GM19395 (cell line): Measurements from ENCODE around the gene TOPORS.
A peak's percentile ranks its signal among the peaks of the same experiment; 100 is the strongest.
"Not testable (repeated sequence)": the region's sequence is repeated elsewhere in the genome, so short reads cannot be mapped to it uniquely, and the experiment has no call there.

Experiments used
- ATAC-seq: cut with Tn5 transposase; IDR thresholded peaks from one replicate; pipeline ENCODE4 v1.9.1; 2021; ENCODE audit warnings: mild to moderate bottlenecking, moderate library complexity; ENCODE audit not compliant: unreplicated experiment

The TOPORS gene

GRCh38 chr9:32552172-32552872 lies at the start of gene TOPORS, which contains the start of gene SMIM27:
TSS of gene TOPORS (minus strand) at chr9:32552586. CDS start at chr9:32552436, 150 bp downstream.
TSS of gene SMIM27 (plus strand) at chr9:32552327. CDS start at chr9:32552435, 108 bp downstream.
- ATAC-seq: peak; percentile 67

DNA sequence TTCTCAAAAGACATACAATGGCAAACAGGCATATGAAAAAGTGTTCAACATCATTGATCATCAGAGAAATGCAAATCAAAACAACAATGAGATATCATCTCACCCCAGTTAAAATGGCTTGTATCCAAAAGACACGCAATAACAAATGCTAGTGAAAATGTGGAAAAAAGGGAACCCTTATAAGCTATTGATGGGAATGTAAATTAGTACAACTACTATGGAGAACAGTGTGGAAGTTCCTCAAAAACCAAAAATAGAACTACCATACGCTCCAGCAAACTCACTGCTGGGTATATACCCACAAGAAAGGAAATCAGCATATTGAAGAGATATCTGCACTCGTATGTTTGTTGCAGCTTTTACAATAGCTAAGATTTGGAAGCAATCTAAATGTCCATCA lies 46.6 kb upstream of the TOPORS start:
- ATAC-seq: not testable (repeated sequence)

GRCh38 chr9:32596936-32597335 lies 44.5 kb upstream of the TOPORS start:
- ATAC-seq: no peak

GRCh38 chr9:32596096-32596865 lies 43.9 kb upstream of the TOPORS start:
- no peak for ATAC-seq

GRCh38 chr9:32590898-32591297 lies 38.5 kb upstream of the TOPORS start:
- ATAC-seq: no peak

DNA sequence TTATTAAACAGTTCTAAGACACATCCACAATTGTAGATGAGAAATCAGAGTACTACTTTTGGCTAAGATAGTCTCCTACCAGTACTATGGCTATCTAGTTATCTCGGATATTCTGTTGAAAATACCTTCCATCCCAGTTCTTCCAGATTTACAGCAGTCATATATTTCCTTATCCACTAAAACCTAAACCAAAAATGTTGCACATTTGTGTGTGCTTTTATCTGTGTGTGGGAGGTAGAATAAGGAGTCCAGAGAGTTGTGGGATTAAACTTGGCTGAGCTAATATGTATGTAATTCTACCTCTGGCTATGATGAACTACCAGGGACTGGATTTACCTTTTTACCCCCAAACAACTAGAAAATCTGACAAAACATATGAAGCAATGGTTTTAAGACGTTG lies 38.1 kb upstream of the TOPORS start:
- no peak for ATAC-seq

DNA sequence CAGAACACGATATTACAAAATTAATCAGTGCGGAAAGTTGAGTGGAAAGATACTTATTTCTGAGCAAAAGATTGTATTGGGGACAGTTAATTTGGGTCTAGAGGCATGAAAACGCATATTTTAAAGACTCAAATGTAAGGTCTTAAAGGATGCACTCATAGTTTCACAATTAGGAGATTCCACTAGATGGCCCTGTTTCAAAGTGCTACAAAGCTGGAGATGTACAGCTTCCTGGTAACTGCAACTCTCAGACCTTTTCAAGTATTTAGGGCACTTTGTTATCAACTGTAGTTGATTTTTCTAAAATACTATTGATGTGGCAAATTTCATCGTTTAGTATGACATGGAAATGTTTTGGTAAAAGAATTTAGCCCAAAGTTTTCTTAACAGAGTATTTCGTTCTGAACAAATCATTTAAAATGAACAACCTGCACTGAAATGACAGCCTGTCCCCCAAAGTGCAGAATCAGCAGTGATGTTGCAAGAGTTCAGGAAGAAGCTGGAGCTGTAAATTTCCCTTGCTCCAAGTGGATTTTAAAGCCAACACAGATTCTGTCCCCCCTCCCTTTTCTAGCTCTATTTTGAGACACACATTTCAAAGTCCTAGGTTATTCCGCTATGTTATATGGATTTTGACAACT lies 36.8 kb upstream of the TOPORS start:
- peak; percentile 80 for ATAC-seq

DNA sequence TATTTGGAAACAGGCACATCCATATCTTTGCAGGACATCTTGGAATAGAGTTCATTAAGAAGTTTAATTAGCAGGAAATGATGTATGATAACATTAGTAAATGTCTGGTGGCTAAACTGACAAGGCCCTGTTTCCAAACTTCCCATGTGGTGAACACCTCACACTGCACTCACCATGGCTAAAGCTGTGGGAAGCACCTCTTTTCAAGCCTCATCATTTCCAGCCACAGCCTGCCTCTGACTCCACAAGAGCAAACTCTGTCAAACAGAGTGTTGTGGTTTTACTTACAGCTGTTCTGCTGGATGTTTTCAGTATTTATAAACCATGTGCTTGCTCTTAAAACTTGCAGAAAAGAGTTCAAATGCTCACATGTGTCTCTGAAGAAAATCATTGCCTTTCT lies 35.5 kb upstream of the TOPORS start:
- no peak for ATAC-seq

GRCh38 chr9:32584784-32585183 lies 32.4 kb upstream of the TOPORS start:
- ATAC-seq: no peak

- no peak for ATAC-seq
These were observed 29.2 kb upstream of the TOPORS start for GRCh38 chr9:32581512-32582143.

DNA sequence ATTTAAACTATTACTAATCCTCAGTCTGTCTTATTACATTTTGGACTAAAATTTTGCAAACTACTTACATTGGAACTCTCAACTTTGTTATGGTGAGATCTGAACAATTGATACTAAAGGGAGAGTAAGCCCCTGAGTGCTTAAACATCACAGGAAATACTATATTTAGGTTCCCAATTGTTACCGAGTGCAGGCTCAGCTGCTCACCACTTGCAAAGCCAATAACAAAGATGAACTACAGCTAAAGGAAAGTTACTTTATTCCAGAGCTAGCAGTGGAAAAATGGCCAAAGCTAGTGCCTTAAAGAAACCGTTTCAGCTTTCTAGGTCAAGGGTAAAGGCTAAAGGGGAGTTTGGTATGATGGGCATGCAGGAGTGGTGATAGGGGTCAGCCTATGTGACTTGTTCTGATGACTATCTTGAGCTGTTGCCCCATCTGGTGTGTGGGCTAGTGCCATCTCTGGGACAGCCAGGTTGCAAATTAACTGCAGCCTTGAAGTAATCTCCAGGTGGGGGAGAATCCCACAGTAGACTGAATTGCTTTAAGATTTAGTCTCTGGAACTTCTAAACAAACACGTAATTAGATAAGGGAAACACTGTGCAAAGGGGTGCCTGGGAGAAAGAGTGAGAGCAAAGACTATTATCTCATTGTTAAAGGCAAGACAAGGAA lies 28.4 kb upstream of the TOPORS start:
- no peak for ATAC-seq

DNA sequence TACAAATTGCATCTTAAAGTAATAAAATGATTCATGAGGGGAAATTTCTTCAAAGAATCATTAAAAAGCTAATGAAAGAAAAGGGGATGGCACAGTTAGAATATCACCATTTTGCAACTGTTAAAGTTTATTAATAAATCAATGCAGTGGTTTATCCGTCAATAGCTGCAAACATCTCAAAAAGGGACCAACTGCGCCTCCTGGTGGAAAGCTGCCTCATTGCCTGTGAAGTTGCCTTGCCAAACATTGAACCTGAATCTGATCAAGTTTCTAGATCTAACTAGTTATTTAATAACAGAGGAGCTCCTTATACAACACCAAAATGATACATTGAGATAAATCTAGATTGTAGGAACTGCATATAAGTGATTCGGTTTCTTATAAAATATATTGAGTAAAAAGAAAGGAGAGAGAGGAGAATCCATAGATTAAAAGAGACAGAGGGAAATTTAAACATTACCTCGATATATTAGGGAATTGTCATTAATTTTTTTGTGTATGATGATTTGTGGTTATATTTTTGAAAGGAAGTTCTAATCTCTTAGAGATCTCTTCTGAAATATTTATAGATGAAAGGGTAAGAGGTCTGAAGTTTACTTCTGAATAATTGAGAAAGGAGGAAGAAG lies 27.4 kb upstream of the TOPORS start:
- ATAC-seq: no peak

GRCh38 chr9:32578976-32579375 lies 26.6 kb upstream of the TOPORS start:
- ATAC-seq: no peak

DNA sequence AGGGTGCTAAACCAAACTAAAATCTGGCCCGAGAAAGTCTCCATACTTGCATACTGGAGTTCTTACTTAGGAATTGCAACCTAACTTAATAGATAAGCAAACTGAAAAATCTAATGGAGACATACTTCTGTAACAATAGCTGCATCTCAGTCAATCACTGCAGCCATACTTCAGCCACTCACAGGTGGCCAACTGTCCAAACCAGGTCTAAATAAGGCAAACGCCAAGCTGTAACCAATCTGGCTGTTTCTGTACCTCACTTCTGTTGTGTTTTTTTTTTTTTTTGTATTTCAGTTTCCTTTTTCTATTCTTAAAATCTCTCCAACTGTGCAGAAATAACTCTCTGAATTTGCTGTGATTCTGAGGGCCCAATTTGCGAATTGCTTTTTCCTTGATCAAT lies 24.9 kb upstream of the TOPORS start:
- ATAC-seq: no peak

DNA sequence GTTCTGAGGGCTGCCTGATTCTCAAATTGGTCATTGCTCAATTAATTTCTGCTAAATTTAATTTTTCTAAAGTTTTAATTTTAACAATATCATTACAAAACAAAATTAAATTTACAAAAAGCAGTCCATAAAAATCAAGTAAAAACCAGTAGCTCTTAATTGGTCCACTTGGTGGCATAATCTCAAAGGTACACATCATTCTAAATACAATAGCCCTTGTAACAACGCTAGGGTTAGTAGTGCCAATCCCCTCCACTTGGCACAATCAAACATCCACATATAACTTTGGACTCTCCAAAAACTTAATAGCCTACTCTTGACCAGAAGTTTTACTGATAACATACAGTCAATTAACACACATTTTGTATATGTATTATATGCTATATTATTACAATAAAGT lies 22.5 kb upstream of the TOPORS start:
- ATAC-seq: no peak

DNA sequence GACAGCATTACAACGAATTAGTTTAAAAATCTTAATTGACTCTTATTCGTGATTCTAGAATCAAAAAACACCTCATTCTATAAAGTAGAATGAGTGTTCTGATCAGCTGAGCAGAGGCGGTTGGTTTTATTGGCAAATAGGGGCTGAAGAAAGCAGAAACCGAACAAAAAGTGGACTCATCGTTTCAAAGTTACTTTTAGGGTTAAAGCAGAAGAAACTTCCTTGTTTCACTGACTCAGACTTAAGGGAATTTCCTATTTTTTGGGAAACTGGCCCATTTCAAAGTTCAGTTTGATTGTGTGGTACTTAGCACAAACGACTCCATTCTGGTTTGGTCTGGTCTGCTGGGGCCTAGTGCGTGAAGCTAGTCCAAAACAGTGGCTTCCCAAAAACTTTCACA lies 21.4 kb upstream of the TOPORS start:
- ATAC-seq: no peak

- ATAC-seq: peak; percentile 85
These were observed 20.6 kb upstream of the TOPORS start, which contains the start of gene NDUFB6 for GRCh38 chr9:32572900-32573523. TSS of gene NDUFB6 (minus strand) at chr9:32573159. CDS start at chr9:32573060, 99 bp downstream.

- ATAC-seq: peak; percentile 90
These were observed 19.8 kb upstream of the TOPORS start for GRCh38 chr9:32571969-32572899.

GRCh38 chr9:32570262-32570661 lies 17.9 kb upstream of the TOPORS start:
- ATAC-seq: no peak
